ENCODE data around the gene SCRN2.

SCRN2 gene

DNA sequence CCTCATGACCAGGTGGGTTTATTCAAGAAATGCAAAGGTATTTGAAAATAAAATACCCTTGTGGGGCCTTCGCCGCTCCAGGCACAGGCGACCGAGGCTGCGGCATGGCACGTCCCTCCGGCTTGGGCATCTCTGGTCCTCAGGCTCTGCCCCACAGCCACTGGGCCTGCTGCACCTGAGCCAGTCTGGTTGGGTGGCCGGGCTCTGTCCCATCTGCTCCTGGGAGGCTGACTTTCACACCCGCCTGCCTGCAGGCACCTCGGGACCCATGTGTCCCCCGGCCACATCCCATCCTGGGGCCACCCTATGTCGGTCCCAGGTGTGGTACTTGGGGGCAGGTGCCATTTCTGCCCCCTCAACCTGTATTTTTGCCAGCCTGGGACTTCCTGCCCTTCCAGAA lies 40.4 kb downstream of the SCRN2 start:
- no peak overlapping the region for H3K9ac ChIP-seq (ENCODE audit: low read length)
- H3K27ac ChIP-seq (ENCODE audit: low read depth, low read length) = no peak overlapping the region
- H3K4me1 ChIP-seq (ENCODE audit: control insufficient read depth, insufficient read depth, low read length) = no peaks in the 10 kb centered on the region
- peaks cover under 1% of the 10 kb centered on the region; the same call in 1 of the 2 replicates for H3K27me3 ChIP-seq (ENCODE audit: control insufficient read depth, insufficient read depth, low read length)
- no peak overlapping the region for H3K4me3 ChIP-seq (ENCODE audit: low read depth, low read length)
- H3K9me3 ChIP-seq (ENCODE audit: control insufficient read depth, insufficient read depth, low read depth, low read length) = no peaks in the 10 kb centered on the region
- no peaks in the 10 kb centered on the region for H3K36me3 ChIP-seq (ENCODE audit: control insufficient read depth, insufficient read depth, low read length)

DNA sequence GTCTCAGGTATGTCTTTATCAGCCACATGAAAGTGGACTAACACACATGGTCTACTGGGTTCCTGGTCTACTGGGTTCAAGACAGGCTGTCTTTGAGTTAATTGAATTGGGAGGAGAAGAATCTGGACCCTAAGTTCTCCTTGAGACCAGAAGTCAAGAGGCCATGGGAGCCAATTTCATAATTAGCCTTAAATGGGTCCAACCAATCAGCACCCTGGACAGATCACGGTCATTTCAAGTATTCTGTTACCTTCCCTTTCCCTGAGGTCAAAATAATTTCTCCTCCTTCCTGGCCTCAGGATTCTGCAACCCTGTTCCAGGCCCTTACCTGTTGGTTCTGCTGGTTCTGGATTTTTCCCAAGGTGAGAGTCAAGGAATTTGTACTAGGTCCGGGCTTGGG lies 43.3 kb downstream of the SCRN2 start:
- H3K4me1 ChIP-seq (ENCODE audit: control insufficient read depth, insufficient read depth, low read length) = no peaks in the 10 kb centered on the region
- H3K36me3 ChIP-seq (ENCODE audit: control insufficient read depth, insufficient read depth, low read length) = no peaks in the 10 kb centered on the region
- peaks cover 29% of the 10 kb centered on the region for H3K27me3 ChIP-seq (ENCODE audit: control insufficient read depth, insufficient read depth, low read length)
- H3K27ac ChIP-seq (ENCODE audit: low read depth, low read length) = no peak overlapping the region
- H3K9ac ChIP-seq (ENCODE audit: low read length) = no peak overlapping the region
- no peaks in the 10 kb centered on the region for H3K9me3 ChIP-seq (ENCODE audit: control insufficient read depth, insufficient read depth, low read depth, low read length)
- no peak overlapping the region for H3K4me3 ChIP-seq (ENCODE audit: low read depth, low read length)

DNA sequence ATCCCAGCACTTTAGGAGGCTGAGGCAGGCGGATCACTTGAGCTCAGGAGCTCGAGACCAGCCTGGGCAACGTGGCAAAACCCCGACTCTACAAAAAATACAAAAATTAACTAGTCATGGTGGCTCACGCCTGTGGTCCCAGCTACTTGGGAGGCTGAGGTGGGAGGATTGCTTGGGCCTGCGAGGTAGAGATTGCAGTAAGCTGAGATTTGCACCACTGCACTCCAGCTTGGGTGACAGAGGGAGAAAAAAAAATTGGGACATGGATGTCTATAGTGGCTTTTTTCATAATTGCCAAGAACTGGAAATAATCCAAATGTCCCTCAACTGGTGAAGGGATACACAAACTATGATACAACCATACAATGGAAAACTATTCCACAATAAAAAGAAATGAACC lies 48.1 kb downstream of the SCRN2 start:
- H3K27ac ChIP-seq (ENCODE audit: low read depth, low read length) = no peak overlapping the region
- no peak overlapping the region for H3K9ac ChIP-seq (ENCODE audit: low read length)
- H3K36me3 ChIP-seq (ENCODE audit: control insufficient read depth, insufficient read depth, low read length) = no peaks in the 10 kb centered on the region
- no peak overlapping the region for H3K4me3 ChIP-seq (ENCODE audit: low read depth, low read length)
- H3K27me3 ChIP-seq (ENCODE audit: control insufficient read depth, insufficient read depth, low read length) = peaks cover 77% of the 10 kb centered on the region
- no peaks in the 10 kb centered on the region for H3K4me1 ChIP-seq (ENCODE audit: control insufficient read depth, insufficient read depth, low read length)
- no peaks in the 10 kb centered on the region for H3K9me3 ChIP-seq (ENCODE audit: control insufficient read depth, insufficient read depth, low read depth, low read length)

DNA sequence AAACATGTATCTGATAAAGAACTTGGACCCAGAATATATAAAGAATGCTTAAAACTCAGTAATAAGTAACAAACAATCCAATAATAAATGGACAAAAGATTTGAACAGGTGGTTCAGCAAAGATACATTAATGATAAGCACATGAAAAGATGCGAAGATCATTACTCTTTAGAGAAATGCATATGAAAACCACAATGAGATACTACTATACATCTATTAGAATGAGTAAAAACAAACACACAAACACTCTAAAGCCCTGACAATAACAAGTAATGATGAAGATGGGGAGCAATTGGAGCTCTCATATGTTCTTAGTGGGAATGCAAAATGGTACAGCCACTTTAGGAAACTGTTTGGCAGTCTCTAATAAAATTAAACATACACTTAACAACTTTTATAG lies 48.6 kb downstream of the SCRN2 start:
- Histone ChIP-seq H3K9ac (ENCODE audit: low read length) (no peak overlapping the region), H3K27ac (ENCODE audit: low read depth, low read length) (no peak overlapping the region), H3K4me1 (ENCODE audit: control insufficient read depth, insufficient read depth, low read length) (no peaks in the 10 kb centered on the region), H3K9me3 (ENCODE audit: control insufficient read depth, insufficient read depth, low read depth, low read length) (no peaks in the 10 kb centered on the region), H3K27me3 (ENCODE audit: control insufficient read depth, insufficient read depth, low read length) (peaks cover 82% of the 10 kb centered on the region), H3K4me3 (ENCODE audit: low read depth, low read length) (no peak overlapping the region), H3K36me3 (ENCODE audit: control insufficient read depth, insufficient read depth, low read length) (no peaks in the 10 kb centered on the region)

DNA sequence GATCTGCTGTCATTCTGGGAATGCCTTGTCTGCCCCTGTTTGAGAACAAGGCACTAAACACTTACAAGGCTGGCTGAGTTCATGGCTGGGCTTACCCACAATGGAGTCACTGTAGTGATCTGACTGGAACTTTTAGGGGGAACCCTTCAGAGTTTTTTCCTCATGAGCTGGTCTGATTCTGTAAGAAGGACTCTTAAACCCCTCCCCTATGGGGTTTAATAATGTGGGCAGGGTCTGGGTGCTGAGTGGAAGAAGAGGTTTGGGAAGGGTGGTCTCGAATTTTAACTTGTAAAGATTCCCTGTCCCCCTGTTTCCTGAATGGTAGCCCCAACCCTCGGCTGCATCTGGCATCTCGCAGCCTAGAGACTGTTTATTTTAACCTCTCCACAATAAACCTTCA lies 50.0 kb downstream of the SCRN2 start:
- no peak overlapping the region for H3K27ac ChIP-seq (ENCODE audit: low read depth, low read length)
- H3K36me3 ChIP-seq (ENCODE audit: control insufficient read depth, insufficient read depth, low read length) = no peaks in the 10 kb centered on the region
- no peak overlapping the region for H3K4me3 ChIP-seq (ENCODE audit: low read depth, low read length)
- no peaks in the 10 kb centered on the region for H3K4me1 ChIP-seq (ENCODE audit: control insufficient read depth, insufficient read depth, low read length)
- no peak overlapping the region for H3K9ac ChIP-seq (ENCODE audit: low read length)
- peaks cover 89% of the 10 kb centered on the region for H3K27me3 ChIP-seq (ENCODE audit: control insufficient read depth, insufficient read depth, low read length)
- no peaks in the 10 kb centered on the region for H3K9me3 ChIP-seq (ENCODE audit: control insufficient read depth, insufficient read depth, low read depth, low read length)

DNA sequence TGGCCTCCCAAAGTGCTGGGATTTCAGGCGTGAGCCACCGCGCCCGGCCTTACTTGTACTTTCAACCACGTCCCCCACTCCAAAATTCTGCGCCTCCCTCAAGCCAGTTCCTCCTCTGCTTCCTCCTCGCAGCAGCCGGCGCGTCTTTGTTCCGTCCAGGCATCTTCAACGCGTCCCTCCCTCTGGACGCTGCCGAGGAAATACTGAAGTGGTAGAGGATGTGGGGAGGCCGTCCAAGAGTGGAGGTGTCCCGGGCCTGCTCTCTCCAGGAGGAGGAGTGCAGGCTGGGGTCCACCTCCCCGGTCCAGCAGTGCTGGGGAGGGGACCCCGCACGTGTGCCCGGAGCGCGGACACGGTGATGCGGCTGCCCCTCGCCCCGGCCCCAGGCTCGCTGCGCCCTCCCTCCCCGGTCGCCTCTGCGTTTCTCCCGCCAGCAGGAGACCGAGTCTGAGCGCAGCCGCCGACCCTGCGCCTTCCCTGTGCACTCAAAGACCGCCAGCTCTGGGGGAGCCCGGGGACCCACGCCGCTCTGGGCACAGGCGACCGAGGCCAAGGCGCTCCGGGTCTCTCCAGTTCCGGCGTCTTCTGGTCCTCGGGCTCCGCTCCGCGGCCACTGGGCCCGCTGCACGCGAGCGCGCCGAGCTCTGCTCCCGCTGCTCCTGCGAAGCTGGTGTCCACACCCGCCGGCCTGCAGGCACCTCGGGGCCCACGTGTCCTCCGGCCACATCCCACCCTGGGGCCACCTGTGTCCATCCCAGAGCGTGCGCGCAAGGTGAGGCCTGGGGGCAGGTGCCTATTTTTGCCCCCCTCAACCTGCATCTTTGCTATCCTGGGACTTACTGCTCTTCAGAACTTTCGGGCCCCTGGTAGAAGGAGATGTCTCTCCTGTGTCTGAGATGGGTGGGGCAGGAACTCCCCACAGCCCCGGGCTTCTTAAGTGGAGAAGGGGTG lies 51.2 kb downstream of the SCRN2 start:
- Histone ChIP-seq H3K4me3 (ENCODE audit: low read depth, low read length) (peak overlapping the region; percentile 93), H3K9me3 (ENCODE audit: control insufficient read depth, insufficient read depth, low read depth, low read length) (no peaks in the 10 kb centered on the region), H3K27me3 (ENCODE audit: control insufficient read depth, insufficient read depth, low read length) (peaks cover 80% of the 10 kb centered on the region)

More for the DNA sequence above, 51.2 kb downstream of the SCRN2 start:
- no peaks in the 10 kb centered on the region for H3K36me3 ChIP-seq (ENCODE audit: control insufficient read depth, insufficient read depth, low read length)
- H3K27ac ChIP-seq (ENCODE audit: low read depth, low read length) = no peak overlapping the region
- H3K9ac ChIP-seq (ENCODE audit: low read length) = peak overlapping the region; percentile 70
- no peaks in the 10 kb centered on the region for H3K4me1 ChIP-seq (ENCODE audit: control insufficient read depth, insufficient read depth, low read length)
